Measurements from ENCODE around the gene TRIM40.
"Not testable (repeated sequence)": the region's sequence is repeated elsewhere in the genome, so short reads cannot be mapped to it uniquely, and the experiment has no call there.

Gene TRIM40

GRCh38 chr6:30163918-30164654 is 28.1 kb downstream of the TRIM40 start:
- no peak for DNase-seq
- Histone ChIP-seq H3K9ac (ENCODE audit: low read length) (no peak overlapping the region), H3K4me1 (ENCODE audit: low read length) (no peaks in the 10 kb centered on the region), H2AFZ (ENCODE audit: low read length) (no peak overlapping the region), H3K4me2 (ENCODE audit: low read depth, low read length) (no peak overlapping the region), H3F3A (ENCODE audit: insufficient read depth, low read length) (no peaks in the 10 kb centered on the region), H4K20me1 (ENCODE audit: insufficient read depth, low read length) (no peaks in the 10 kb centered on the region), H3K9me2 (replicated peaks; ENCODE audit: insufficient read depth, low read length) (no peaks in the 10 kb centered on the region), H3K27me3 (replicated peaks; ENCODE audit: insufficient read depth, low read length) (0 out of 2 replicates have a peak, but pooled peaks cover 5% of the 10 kb centered on the region), H3K36me3 (replicated peaks; ENCODE audit: insufficient read depth, low read length) (no peaks in the 10 kb centered on the region), H3K79me2 (ENCODE audit: low read length) (no peaks in the 10 kb centered on the region), H3K9me3 (replicated peaks; ENCODE audit: insufficient read depth, low read length) (no peaks in the 10 kb centered on the region), H3K27ac (ENCODE audit: low read length) (no peak overlapping the region), H3K4me3 (ENCODE audit: low read length) (no peak overlapping the region)
- no peak for TF ChIP-seq EZH2 (optimal IDR thresholded peaks at IDR 0.05; ENCODE audit: low read depth, low read length)
- no peak for TF ChIP-seq EZH2phosphoT487 (IDR thresholded peaks at IDR 0.05; ENCODE audit: low read length)
- no peak for TF ChIP-seq CTCF (IDR thresholded peaks at IDR 0.05; ENCODE audit: low read length)

- H3K4me2 ChIP-seq (ENCODE audit: low read depth, low read length): no peak overlapping the region
- H3K79me2 ChIP-seq (ENCODE audit: low read length): no peaks in the 10 kb centered on the region
- H3K27me3 ChIP-seq (replicated peaks; ENCODE audit: insufficient read depth, low read length): 0 out of 2 replicates have a peak, but pooled peaks cover 5% of the 10 kb centered on the region
- no peaks in the 10 kb centered on the region for H3K9me3 ChIP-seq (replicated peaks; ENCODE audit: insufficient read depth, low read length)
- H3F3A ChIP-seq (ENCODE audit: insufficient read depth, low read length): no peaks in the 10 kb centered on the region
- H3K9me2 ChIP-seq (replicated peaks; ENCODE audit: insufficient read depth, low read length): no peaks in the 10 kb centered on the region
- H2AFZ ChIP-seq (ENCODE audit: low read length): no peak overlapping the region
- no peak overlapping the region for H3K9ac ChIP-seq (ENCODE audit: low read length)
- H3K27ac ChIP-seq (ENCODE audit: low read length): no peak overlapping the region
- no peaks in the 10 kb centered on the region for H3K4me1 ChIP-seq (ENCODE audit: low read length)
- H3K36me3 ChIP-seq (replicated peaks; ENCODE audit: insufficient read depth, low read length): no peaks in the 10 kb centered on the region
- no peak for DNase-seq
- H4K20me1 ChIP-seq (ENCODE audit: insufficient read depth, low read length): no peaks in the 10 kb centered on the region
- H3K4me3 ChIP-seq (ENCODE audit: low read length): no peak overlapping the region
- TF ChIP-seq CTCF (IDR thresholded peaks at IDR 0.05; ENCODE audit: low read length) (no peak), EZH2phosphoT487 (IDR thresholded peaks at IDR 0.05; ENCODE audit: low read length) (no peak), EZH2 (optimal IDR thresholded peaks at IDR 0.05; ENCODE audit: low read depth, low read length) (no peak)
Observed at GRCh38 chr6:30164714-30165113, 28.8 kb downstream of the TRIM40 start.

GRCh38 chr6:30165238-30165637 is 29.3 kb downstream of the TRIM40 start:
- H2AFZ ChIP-seq (ENCODE audit: low read length); H3K79me2 ChIP-seq (ENCODE audit: low read length); H3K9me3 ChIP-seq (replicated peaks; ENCODE audit: insufficient read depth, low read length); H3K36me3 ChIP-seq (replicated peaks; ENCODE audit: insufficient read depth, low read length); H3K4me1 ChIP-seq (ENCODE audit: low read length); DNase-seq; H3K4me3 ChIP-seq (ENCODE audit: low read length); H3K27ac ChIP-seq (ENCODE audit: low read length); H3F3A ChIP-seq (ENCODE audit: insufficient read depth, low read length); H3K9ac ChIP-seq (ENCODE audit: low read length); H3K4me2 ChIP-seq (ENCODE audit: low read depth, low read length); H3K9me2 ChIP-seq (replicated peaks; ENCODE audit: insufficient read depth, low read length); H3K27me3 ChIP-seq (replicated peaks; ENCODE audit: insufficient read depth, low read length); H4K20me1 ChIP-seq (ENCODE audit: insufficient read depth, low read length): not testable (repeated sequence)

GRCh38 chr6:30167101-30167500 is 31.2 kb downstream of the TRIM40 start:
- no peaks in the 10 kb centered on the region for H3K79me2 ChIP-seq (ENCODE audit: low read length)
- peaks cover 24% of the 10 kb centered on the region for H3K27me3 ChIP-seq (replicated peaks; ENCODE audit: insufficient read depth, low read length)
- no peaks in the 10 kb centered on the region for H3K9me3 ChIP-seq (replicated peaks; ENCODE audit: insufficient read depth, low read length)
- no peak overlapping the region for H3K4me2 ChIP-seq (ENCODE audit: low read depth, low read length)
- no peaks in the 10 kb centered on the region for H3F3A ChIP-seq (ENCODE audit: insufficient read depth, low read length)
- no peak overlapping the region for H3K27ac ChIP-seq (ENCODE audit: low read length)
- no peaks in the 10 kb centered on the region for H4K20me1 ChIP-seq (ENCODE audit: insufficient read depth, low read length)
- no peak overlapping the region for H3K4me3 ChIP-seq (ENCODE audit: low read length)
- H3K36me3 ChIP-seq (replicated peaks; ENCODE audit: insufficient read depth, low read length): no peaks in the 10 kb centered on the region
- DNase-seq: peak; percentile 27
- H3K4me1 ChIP-seq (ENCODE audit: low read length): no peaks in the 10 kb centered on the region
- no peaks in the 10 kb centered on the region for H3K9me2 ChIP-seq (replicated peaks; ENCODE audit: insufficient read depth, low read length)
- H3K9ac ChIP-seq (ENCODE audit: low read length): no peak overlapping the region
- TF ChIP-seq EZH2 (optimal IDR thresholded peaks at IDR 0.05; ENCODE audit: low read depth, low read length) (no peak), EZH2phosphoT487 (IDR thresholded peaks at IDR 0.05; ENCODE audit: low read length) (no peak)
- no peak overlapping the region for H2AFZ ChIP-seq (ENCODE audit: low read length)

Data from MM.1S (cell line).